SK-N-SH treated with all-trans-retinoic acid at 6 μM for 48 hours (cell line): ENCODE data around the gene NAGPA.
"Not testable (repeated sequence)": the region's sequence is repeated elsewhere in the genome, so short reads cannot be mapped to it uniquely, and the experiment has no call there.

Experiments
- ATAC-seq: fragments of 200-7000 bp; cut with Tn5 transposase; 3 replicates; pipeline ENCODE4 v1.9.1; 2020; ENCODE audit warnings: mild to moderate bottlenecking, moderate library complexity
- ARNTL ChIP-seq: fragments of 450-650 bp; formaldehyde crosslinking; IDR thresholded peaks from 2 replicates; pipeline ENCODE4 v1.5.0; 2020; ENCODE audit warnings: low read depth, mild to moderate bottlenecking, moderate library complexity, borderline replicate concordance
- CREB5 ChIP-seq: fragments of 250-450 bp; sonication (Bioruptor Pico); IDR thresholded peaks from 2 replicates; pipeline ENCODE4 v1.5.1; 2020; ENCODE audit warnings: low read depth, mild to moderate bottlenecking, moderate library complexity
- CSDC2 ChIP-seq: fragments of 250-450 bp; sonication (Bioruptor Pico); IDR thresholded peaks from 2 replicates; pipeline ENCODE4 v1.5.0; 2020; ENCODE audit warnings: mild to moderate bottlenecking, moderate library complexity
- CSRNP3 ChIP-seq: fragments of 250-450 bp; sonication (Bioruptor Pico); IDR thresholded peaks from 2 replicates; pipeline ENCODE4 v1.5.1; 2021; ENCODE audit warnings: mild to moderate bottlenecking, moderate library complexity
- ESRRG ChIP-seq: fragments of 250-450 bp; sonication (Bioruptor Pico); IDR thresholded peaks from 2 replicates; pipeline ENCODE4 v1.6.1; 2021; ENCODE audit warnings: mild to moderate bottlenecking
- GLIS3 ChIP-seq: fragments of 250-450 bp; sonication (Bioruptor Pico); IDR thresholded peaks from 2 replicates; pipeline ENCODE4 v1.5.0; 2020; ENCODE audit warnings: mild to moderate bottlenecking, moderate library complexity
- ISL1 ChIP-seq: fragments of 250-450 bp; sonication (Bioruptor Pico); IDR thresholded peaks from 2 replicates; pipeline ENCODE4 v2.1.2; 2022; ENCODE audit warnings: mild to moderate bottlenecking, moderate library complexity
- OSR1 ChIP-seq: fragments of 250-450 bp; sonication (Bioruptor Pico); IDR thresholded peaks from 2 replicates; pipeline ENCODE4 v1.8.0; 2022; ENCODE audit warnings: moderate library complexity, mild to moderate bottlenecking, inconsistent platforms
- PATZ1 ChIP-seq: fragments of 250-450 bp; sonication (Bioruptor Pico); IDR thresholded peaks from 2 replicates; pipeline ENCODE4 v1.8.0; 2020; ENCODE audit warnings: mild to moderate bottlenecking, moderate library complexity, borderline replicate concordance
- POU6F1 ChIP-seq: fragments of 250-450 bp; sonication (Bioruptor Pico); IDR thresholded peaks from 2 replicates; pipeline ENCODE4 v1.8.0; 2021; ENCODE audit warnings: low read depth, mild to moderate bottlenecking, moderate library complexity, borderline replicate concordance
- PPARA ChIP-seq: fragments of 250-450 bp; sonication (Bioruptor Pico); IDR thresholded peaks from 2 replicates; pipeline ENCODE4 v1.5.0; 2020; ENCODE audit warnings: mild to moderate bottlenecking, borderline replicate concordance
- SNAI2 ChIP-seq: fragments of 250-450 bp; sonication (Bioruptor Pico); IDR thresholded peaks from 2 replicates; pipeline ENCODE4 v1.5.0; 2020; ENCODE audit warnings: mild to moderate bottlenecking, moderate library complexity
- TCF4 ChIP-seq: fragments of 250-450 bp; sonication (Bioruptor Pico); IDR thresholded peaks from 2 replicates; pipeline ENCODE4 v1.8.0; 2021; ENCODE audit warnings: mild to moderate bottlenecking, moderate library complexity, borderline replicate concordance
- TOX ChIP-seq: fragments of 250-450 bp; sonication (Bioruptor Pico); IDR thresholded peaks from 2 replicates; pipeline ENCODE4 v1.8.0; 2021; ENCODE audit warnings: mild to moderate bottlenecking, moderate library complexity, borderline replicate concordance
- ZC3H10 ChIP-seq: fragments of 250-450 bp; sonication (Bioruptor Pico); IDR thresholded peaks from 2 replicates; pipeline ENCODE4 v1.5.1; 2021; ENCODE audit warnings: mild to moderate bottlenecking, moderate library complexity
- ZFP3 ChIP-seq: fragments of 250-450 bp; sonication (Bioruptor Pico); IDR thresholded peaks from 2 replicates; pipeline ENCODE4 v1.5.0; 2020; ENCODE audit warnings: mild to moderate bottlenecking, moderate library complexity
- ZFP30 ChIP-seq: fragments of 450-650 bp; formaldehyde crosslinking; IDR thresholded peaks from 2 replicates; pipeline ENCODE4 v1.5.0; 2022; ENCODE audit warnings: mild to moderate bottlenecking, moderate library complexity
- ZNF565 ChIP-seq: fragments of 450-650 bp; formaldehyde crosslinking; conservative IDR thresholded peaks from 2 replicates; pipeline ENCODE4 v1.5.0; 2020; ENCODE audit warnings: low read depth, mild to moderate bottlenecking, moderate library complexity
- ZNF70 ChIP-seq: fragments of 450-650 bp; formaldehyde crosslinking; IDR thresholded peaks from 2 replicates; pipeline ENCODE4 v1.5.0; 2020; ENCODE audit warnings: mild to moderate bottlenecking, moderate library complexity
- ZNF8 ChIP-seq: fragments of 450-650 bp; formaldehyde crosslinking; IDR thresholded peaks from 2 replicates; pipeline ENCODE4 v1.5.0; 2020; ENCODE audit warnings: mild to moderate bottlenecking, moderate library complexity

NAGPA gene

GRCh38 chr16:5033256-5034166 is at the start of gene NAGPA:
TSS of gene NAGPA (minus strand) at chr16:5033935. CDS start at chr16:5033914, 21 bp downstream.
- TF ChIP-seq OSR1 (CRISPR knock-in tag) (no peak), ESRRG (CRISPR knock-in tag) (no peak), ZFP3 (CRISPR knock-in tag) (peak; percentile 63)
- TF ChIP-seq, all 23 proteins: peak for 1
- peak; percentile 94 for ATAC-seq

- ATAC-seq: not testable (repeated sequence)
Observed at GRCh38 chr16:5080996-5081395, 47.3 kb upstream of the NAGPA start.

GRCh38 chr16:5080461-5080860 is 46.7 kb upstream of the NAGPA start:
- ATAC-seq: not testable (repeated sequence)

- TF ChIP-seq ZNF8 (no peak), ZNF70 (no peak), ZC3H10 (CRISPR knock-in tag) (no peak), ZNF565 (CRISPR knock-in tag) (no peak), TCF4 (CRISPR knock-in tag) (no peak), ESRRG (CRISPR knock-in tag) (no peak), CSDC2 (CRISPR knock-in tag) (no peak), SNAI2 (CRISPR knock-in tag) (no peak), PATZ1 (no peak), ISL1 (CRISPR knock-in tag) (no peak), CREB5 (CRISPR knock-in tag) (no peak), PPARA (CRISPR knock-in tag) (no peak), ARNTL (CRISPR knock-in tag) (no peak), ZFP30 (CRISPR knock-in tag) (no peak), OSR1 (CRISPR knock-in tag) (no peak), CSRNP3 (CRISPR knock-in tag) (no peak)
- no peak for ATAC-seq
Observed at GRCh38 chr16:5078626-5079025, 44.9 kb upstream of the NAGPA start.

GRCh38 chr16:5077304-5077703 is 43.6 kb upstream of the NAGPA start:
- no peak for ATAC-seq
- TF ChIP-seq POU6F1 (CRISPR knock-in tag) (no peak), TOX (CRISPR knock-in tag) (no peak), CREB5 (CRISPR knock-in tag) (no peak), CSDC2 (CRISPR knock-in tag) (no peak), SNAI2 (CRISPR knock-in tag) (no peak), GLIS3 (CRISPR knock-in tag) (no peak), ZFP30 (CRISPR knock-in tag) (no peak), PPARA (CRISPR knock-in tag) (no peak), ZC3H10 (CRISPR knock-in tag) (no peak), TCF4 (CRISPR knock-in tag) (no peak)
